Mesenchymal stem cell (in vitro differentiated cells and primary cell): ENCODE data around the gene SGPP2.

ENCODE experiments used
- DNase-seq: peaks from one replicate; pipeline ENCODE4 v3.0.0-alpha.2; 2013
- H2AFZ ChIP-seq: one replicate; pipeline ENCODE4 v1.6.1; 2013; ENCODE audit warnings: low read depth, mild to moderate bottlenecking, control low read depth, inconsistent platforms, low read length, moderate library complexity
- H2AK5ac ChIP-seq: 2 replicates; pipeline ENCODE4 v1.6.1; 2013; ENCODE audit warnings: low read length, moderate library complexity, mild to moderate bottlenecking, inconsistent platforms; ENCODE audit not compliant: severe bottlenecking
- H2BK120ac ChIP-seq: one replicate; pipeline ENCODE4 v1.6.1; 2013; ENCODE audit warnings: low read depth, mild to moderate bottlenecking, inconsistent platforms, low read length, moderate library complexity
- H2BK12ac ChIP-seq, 2 experiments: one replicate each; pipeline ENCODE4 v1.6.1; 2013; ENCODE audit warnings: inconsistent platforms in 2 of 2, low read length in 2 of 2, mild to moderate bottlenecking in 2 of 2, moderate library complexity in 2 of 2, control low read depth in 1 of 2
- H2BK15ac ChIP-seq: one replicate; pipeline ENCODE4 v1.6.1; 2013; ENCODE audit warnings: mild to moderate bottlenecking, low read depth, inconsistent platforms; ENCODE audit not compliant: poor library complexity, severe bottlenecking
- H2BK5ac ChIP-seq: 2 replicates; pipeline ENCODE4 v1.6.1; 2013; ENCODE audit warnings: low read depth, mild to moderate bottlenecking, low read length, control low read depth, inconsistent platforms; ENCODE audit not compliant: poor library complexity, severe bottlenecking
- H3K14ac ChIP-seq, 2 experiments: one replicate each; pipeline ENCODE4 v1.6.1; 2013; ENCODE audit warnings: inconsistent platforms in 2 of 2, low read length in 2 of 2, control low read depth in 1 of 2, mild to moderate bottlenecking in 1 of 2, moderate library complexity in 1 of 2
- H3K18ac ChIP-seq, 2 experiments: one replicate each; pipeline ENCODE4 v1.6.1; 2013; ENCODE audit warnings: inconsistent platforms in 2 of 2, low read length in 2 of 2, control low read depth in 1 of 2, low read depth in 1 of 2, mild to moderate bottlenecking in 1 of 2
- H3K23ac ChIP-seq, 2 experiments: one replicate each; pipeline ENCODE4 v1.6.1; 2013; ENCODE audit warnings: inconsistent platforms in 2 of 2, low read length in 2 of 2, mild to moderate bottlenecking in 2 of 2, moderate library complexity in 2 of 2, control low read depth in 1 of 2
- H3K27ac ChIP-seq: 2 replicates; pipeline ENCODE4 v1.5.1; 2013; ENCODE audit warnings: mild to moderate bottlenecking, moderate library complexity, low read length, control low read depth, inconsistent platforms; ENCODE audit not compliant: poor library complexity, severe bottlenecking
- H3K27me3 ChIP-seq, 2 experiments: 2 replicates each; pipeline versions ENCODE4 v1.6.1 to v1.7.0; 2013; ENCODE audit warnings: low read length in 2 of 2, mild to moderate bottlenecking in 2 of 2, moderate library complexity in 2 of 2, control low read depth in 1 of 2, inconsistent platforms in 1 of 2; ENCODE audit not compliant: control insufficient read depth in 1 of 2, insufficient read depth in 1 of 2
- H3K36me3 ChIP-seq, 2 experiments: 2 replicates each; pipeline versions ENCODE4 v1.6.1 to v1.7.0; 2013; ENCODE audit warnings: low read length in 2 of 2, control low read depth in 1 of 2, inconsistent platforms in 1 of 2, low read depth in 1 of 2, mild to moderate bottlenecking in 1 of 2; ENCODE audit not compliant: insufficient read depth in 2 of 2, control insufficient read depth in 1 of 2
- H3K4ac ChIP-seq, 2 experiments: one replicate each; pipeline ENCODE4 v1.6.1; 2013; ENCODE audit warnings: inconsistent platforms in 2 of 2, low read length in 2 of 2, mild to moderate bottlenecking in 2 of 2, moderate library complexity in 2 of 2, control low read depth in 1 of 2, low read depth in 1 of 2
- H3K4me1 ChIP-seq: 2 replicates; pipeline ENCODE4 v1.6.1; 2013; ENCODE audit warnings: low read depth, low read length, control low read depth; ENCODE audit not compliant: control insufficient read depth, insufficient read depth
- H3K4me2 ChIP-seq: 2 replicates; pipeline ENCODE4 v1.6.1; 2013; ENCODE audit warnings: low read length, mild to moderate bottlenecking, inconsistent platforms; ENCODE audit not compliant: poor library complexity, severe bottlenecking
- H3K4me3 ChIP-seq, 2 experiments: 2 replicates each; pipeline versions ENCODE4 v1.5.1 to v1.7.0; 2013; ENCODE audit warnings: low read length in 2 of 2, mild to moderate bottlenecking in 2 of 2, control low read depth in 1 of 2, low read depth in 1 of 2; ENCODE audit not compliant: insufficient read depth in 1 of 2
- H3K79me1 ChIP-seq: replicated peaks from 2 replicates; pipeline ENCODE4 v1.6.1; 2013; ENCODE audit warnings: mild to moderate bottlenecking, control low read depth, low read length, inconsistent platforms; ENCODE audit not compliant: poor library complexity, severe bottlenecking
- H3K9ac ChIP-seq: 2 replicates; pipeline ENCODE4 v1.7.0; 2013; ENCODE audit warnings: mild to moderate bottlenecking, low read length, moderate library complexity
- H3K9me3 ChIP-seq: 2 replicates; pipeline ENCODE4 v1.7.0; 2013; ENCODE audit warnings: mild to moderate bottlenecking, low read length; ENCODE audit not compliant: control insufficient read depth
- H4K8ac ChIP-seq: one replicate; pipeline ENCODE4 v1.6.1; 2013; ENCODE audit warnings: inconsistent platforms, mild to moderate bottlenecking, low read length, moderate library complexity
- H4K91ac ChIP-seq: one replicate; pipeline ENCODE4 v1.6.1; 2013; ENCODE audit warnings: mild to moderate bottlenecking, low read length, inconsistent platforms
- WGBS: methylation state at CpG from one replicate; pipeline ENCODE4 v1.1.7; 2013; ENCODE audit warnings: mixed read lengths; 5-methylcytosine and 5-hydroxymethylcytosine counted together

SGPP2 gene

DNA sequence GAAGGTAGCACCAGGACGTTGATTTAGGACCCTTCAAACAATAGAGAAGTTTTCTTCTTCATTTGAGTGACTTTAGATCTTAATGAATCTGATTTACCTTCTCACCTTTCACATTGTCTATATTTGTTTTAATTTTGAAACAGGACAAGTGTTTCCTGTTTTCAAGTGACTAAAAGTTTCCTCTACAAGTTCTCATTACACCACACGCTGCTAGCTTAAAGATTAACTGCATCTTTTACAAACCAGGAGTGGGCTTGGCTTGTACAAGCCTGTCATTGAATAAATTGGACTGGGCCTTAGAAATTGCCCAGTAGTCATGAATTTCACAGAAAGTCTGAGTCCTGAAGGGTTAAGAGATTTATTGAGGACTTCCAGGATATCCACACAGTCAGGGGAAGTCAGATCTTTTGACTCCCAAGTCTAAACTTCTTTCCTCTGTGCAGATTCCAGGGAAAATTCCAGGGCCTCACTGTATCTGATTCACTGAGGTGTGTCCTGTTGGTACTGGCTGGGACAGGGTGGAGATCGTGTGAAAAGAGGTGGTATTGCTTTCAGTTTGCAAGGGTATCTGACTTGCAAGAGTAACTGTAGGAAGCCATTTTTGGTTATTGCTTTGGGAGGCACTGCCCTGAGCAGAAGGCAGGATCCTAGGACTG is 3.4 kb downstream of the SGPP2 start:
- no peak overlapping the region for H3K4me3 ChIP-seq
- no peak overlapping the region for H4K91ac ChIP-seq
- H2AK5ac ChIP-seq = no peak overlapping the region
- H2BK15ac ChIP-seq = no peak overlapping the region
- no peak for DNase-seq
- H3K9me3 ChIP-seq = peaks cover 11% of the 10 kb centered on the region
- peaks cover 30 to 53% of the 10 kb centered on the region in 2 experiments for H3K27me3 ChIP-seq
- no peak overlapping the region for H3K4ac ChIP-seq
- H3K9ac ChIP-seq = no peak overlapping the region
- no peak overlapping the region for H3K27ac ChIP-seq
- no peak overlapping the region for H4K8ac ChIP-seq
- peaks cover 17% of the 10 kb centered on the region for H3K4me1 ChIP-seq
- 43% methylated on average over 2 of the region's 3 CpGs for WGBS
- H3K23ac ChIP-seq = no peak overlapping the region
- no peak overlapping the region for H3K14ac ChIP-seq
- no peak overlapping the region for H2BK12ac ChIP-seq
- no peaks in the 10 kb centered on the region for H3K36me3 ChIP-seq
- no peak overlapping the region for H3K18ac ChIP-seq
- H2AFZ ChIP-seq = no peak overlapping the region
- no peak overlapping the region for H2BK120ac ChIP-seq
- H2BK5ac ChIP-seq = no peak overlapping the region
- H3K79me1 ChIP-seq = no peaks in the 10 kb centered on the region
- H3K4me2 ChIP-seq = no peak overlapping the region

DNA sequence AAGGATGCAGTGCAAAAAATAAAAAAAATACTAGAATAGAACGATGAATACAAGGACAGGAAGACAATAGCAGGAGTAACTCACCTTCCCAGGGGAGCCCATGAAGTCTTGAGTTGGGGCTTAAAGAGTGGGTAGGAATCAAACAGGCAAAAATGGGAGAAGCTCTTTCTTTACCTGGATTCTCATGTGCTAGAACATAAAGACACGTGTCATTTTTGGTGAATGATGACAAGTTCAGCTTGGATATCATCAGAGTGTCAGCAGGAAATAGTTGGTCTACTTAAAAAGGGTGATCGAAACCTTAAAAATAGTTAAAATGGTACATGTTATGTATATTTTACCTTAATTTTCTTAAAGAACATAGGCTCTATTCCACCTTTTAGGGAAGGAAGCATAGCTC is 5.7 kb downstream of the SGPP2 start:
- Histone ChIP-seq H3K4me3 (no peak overlapping the region), H2BK15ac (no peak overlapping the region), H3K14ac (no peak overlapping the region), H3K23ac (no peak overlapping the region), H3K4ac (no peak overlapping the region), H3K36me3 (no peaks in the 10 kb centered on the region), H2BK5ac (no peak overlapping the region), H3K27me3 (peaks cover 13 to 36% of the 10 kb centered on the region in 2 experiments), H3K27ac (no peak overlapping the region), H3K4me1 (peaks cover 10% of the 10 kb centered on the region), H4K91ac (no peak overlapping the region), H3K18ac (no peak overlapping the region), H2BK12ac (no peak overlapping the region), H3K9me3 (peaks cover 6% of the 10 kb centered on the region), H2AFZ (no peak overlapping the region), H4K8ac (no peak overlapping the region), H3K79me1 (no peaks in the 10 kb centered on the region), H3K9ac (no peak overlapping the region), H2BK120ac (no peak overlapping the region), H2AK5ac (no peak overlapping the region), H3K4me2 (no peak overlapping the region)
- WGBS = 57% methylated on average over 2 of the region's 3 CpGs
- DNase-seq = no peak

DNA sequence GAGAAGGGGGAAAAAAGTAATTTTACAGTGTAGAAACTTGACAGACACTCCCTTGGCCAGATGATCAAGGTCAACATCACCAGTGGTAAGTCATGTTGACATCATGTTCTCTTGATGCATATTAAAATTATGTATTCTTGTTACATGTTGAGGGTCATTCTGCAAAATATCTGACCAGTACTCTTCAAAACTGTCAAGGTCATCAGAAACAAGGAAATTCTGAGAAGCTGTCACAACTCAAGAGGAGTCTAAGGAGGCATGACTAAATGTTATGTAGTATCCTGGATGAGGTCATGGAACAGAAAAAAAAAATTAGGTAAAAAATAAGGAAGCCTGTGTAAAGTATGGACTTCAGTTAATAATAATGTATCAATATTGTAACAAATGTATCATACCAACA is 6.3 kb downstream of the SGPP2 start:
- no peaks in the 10 kb centered on the region for H3K36me3 ChIP-seq
- no peak overlapping the region for H2BK120ac ChIP-seq
- peaks cover 7 to 31% of the 10 kb centered on the region in 2 experiments for H3K27me3 ChIP-seq
- no peak overlapping the region for H2AFZ ChIP-seq
- no peak overlapping the region for H3K23ac ChIP-seq
- DNase-seq = no peak
- H3K4me2 ChIP-seq = no peak overlapping the region
- H3K14ac ChIP-seq = no peak overlapping the region
- H2BK5ac ChIP-seq = no peak overlapping the region
- H2BK15ac ChIP-seq = no peak overlapping the region
- no peak overlapping the region for H3K4me3 ChIP-seq
- H3K27ac ChIP-seq = no peak overlapping the region
- no peaks in the 10 kb centered on the region for H3K79me1 ChIP-seq
- H2BK12ac ChIP-seq = no peak overlapping the region
- H3K9ac ChIP-seq = no peak overlapping the region
- H3K4me1 ChIP-seq = peaks cover 6% of the 10 kb centered on the region
- no peak overlapping the region for H3K4ac ChIP-seq
- H3K9me3 ChIP-seq = peaks cover 6% of the 10 kb centered on the region
- H4K8ac ChIP-seq = no peak overlapping the region
- H2AK5ac ChIP-seq = no peak overlapping the region
- no peak overlapping the region for H3K18ac ChIP-seq
- H4K91ac ChIP-seq = no peak overlapping the region

DNA sequence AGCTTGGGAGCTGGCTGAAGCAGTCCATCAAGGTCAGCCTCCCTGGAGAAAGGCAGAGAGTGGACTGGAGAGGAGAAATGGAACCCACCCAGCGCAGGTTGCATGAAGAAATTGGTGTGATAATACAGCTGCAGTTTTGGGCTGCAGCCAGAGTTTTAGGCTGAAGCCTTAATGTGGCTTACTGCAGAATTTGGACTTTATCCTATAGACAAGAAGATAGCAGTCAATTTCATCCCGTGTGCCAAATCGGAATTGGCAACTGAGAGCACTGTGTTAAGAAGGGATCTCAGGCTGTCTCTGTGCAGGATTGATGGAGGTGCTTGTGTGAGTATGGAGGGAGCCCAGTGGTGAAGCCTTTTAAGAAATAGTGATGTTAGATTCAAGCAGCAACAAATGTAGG is 7.5 kb downstream of the SGPP2 start:
- no peak overlapping the region for H4K8ac ChIP-seq
- H2AK5ac ChIP-seq = no peak overlapping the region
- no peak overlapping the region for H2BK15ac ChIP-seq
- H2BK12ac ChIP-seq = no peak overlapping the region
- no peak overlapping the region for H3K14ac ChIP-seq
- no peaks in the 10 kb centered on the region for H3K79me1 ChIP-seq
- no peak overlapping the region for H2AFZ ChIP-seq
- H3K4ac ChIP-seq = no peak overlapping the region
- no peak overlapping the region for H3K4me2 ChIP-seq
- no peak overlapping the region for H4K91ac ChIP-seq
- no peak overlapping the region for H3K18ac ChIP-seq
- H3K27me3 ChIP-seq = peaks cover 0 to 23% of the 10 kb centered on the region in 2 experiments
- no peak overlapping the region for H2BK120ac ChIP-seq
- no peak overlapping the region for H3K4me3 ChIP-seq
- H3K9me3 ChIP-seq = peaks cover 6% of the 10 kb centered on the region
- H3K36me3 ChIP-seq = no peaks in the 10 kb centered on the region
- WGBS = 97% methylated on average over 3 of the region's 3 CpGs
- H2BK5ac ChIP-seq = no peak overlapping the region
- H3K23ac ChIP-seq = no peak overlapping the region
- H3K27ac ChIP-seq = no peak overlapping the region
- H3K9ac ChIP-seq = no peak overlapping the region
- DNase-seq = no peak
- H3K4me1 ChIP-seq = peaks cover 6% of the 10 kb centered on the region
